KBM-7 (cell line): ENCODE data around the gene CLCA1.
"Not testable (repeated sequence)": the region's sequence is repeated elsewhere in the genome, so short reads cannot be mapped to it uniquely, and the experiment has no call there.

Experiments
- DNase-seq: peaks from one replicate; pipeline ENCODE4 v3.0.0-alpha.2; 2015
- in situ Hi-C: fragments of 300-500 bp; cut with MboI; formaldehyde crosslinking; loops from 2 replicates; pipeline ENCODE4 v1.14.3; 2020; ENCODE audit warnings: low sequenced_read_pairs, low pct_unique_long_range_greater_than_20kb, mixed read lengths

CLCA1 gene

DNA sequence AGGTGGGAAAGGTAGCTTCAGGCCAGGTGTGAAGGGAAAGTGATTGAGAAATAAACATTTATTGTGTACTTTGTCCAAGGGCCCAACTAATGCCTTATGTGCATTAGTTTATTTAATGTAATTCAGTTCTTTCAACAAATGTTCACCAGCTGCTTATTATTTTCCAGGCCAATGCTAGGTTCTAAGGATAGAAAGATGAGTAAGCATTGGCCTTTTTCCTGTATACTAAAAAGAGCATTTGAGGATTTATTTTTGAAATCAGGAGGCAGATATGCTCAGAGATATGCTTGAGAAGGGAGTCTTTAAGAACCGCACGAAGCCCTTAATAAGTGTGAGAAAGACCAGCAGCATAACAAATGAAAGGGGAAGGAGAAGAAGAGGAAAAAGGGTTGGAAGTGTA lies 32.0 kb downstream of the CLCA1 start:
- DNase-seq: no peak
- in situ Hi-C loops: no loop called here

DNA sequence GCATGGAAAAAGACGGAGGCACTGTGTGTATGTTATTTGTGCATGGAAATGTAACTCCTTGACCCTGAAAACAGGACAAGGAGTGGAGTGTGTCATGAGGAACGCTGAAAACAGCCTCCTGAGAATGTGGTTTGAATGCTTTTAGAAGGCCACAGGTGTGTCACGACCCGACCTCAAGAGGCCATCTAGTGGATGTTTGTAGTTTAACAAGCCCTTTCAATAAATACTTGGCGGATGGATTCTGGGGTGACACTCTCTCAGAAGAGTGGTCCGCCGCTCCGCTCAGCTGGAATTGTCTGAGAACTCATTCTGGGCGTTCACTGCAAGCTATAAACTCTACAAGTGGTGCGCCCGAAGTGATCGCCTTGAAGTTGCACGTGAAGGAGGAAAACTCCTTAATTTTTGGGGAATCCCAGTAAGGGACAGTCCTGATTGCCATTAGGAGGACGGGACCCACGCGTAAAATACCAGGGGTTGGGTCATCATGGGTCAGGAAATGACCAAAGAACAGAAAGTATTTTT lies 33.5 kb downstream of the CLCA1 start:
- peak; percentile 85 for DNase-seq
- in situ Hi-C loops: not testable (repeated sequence)

DNA sequence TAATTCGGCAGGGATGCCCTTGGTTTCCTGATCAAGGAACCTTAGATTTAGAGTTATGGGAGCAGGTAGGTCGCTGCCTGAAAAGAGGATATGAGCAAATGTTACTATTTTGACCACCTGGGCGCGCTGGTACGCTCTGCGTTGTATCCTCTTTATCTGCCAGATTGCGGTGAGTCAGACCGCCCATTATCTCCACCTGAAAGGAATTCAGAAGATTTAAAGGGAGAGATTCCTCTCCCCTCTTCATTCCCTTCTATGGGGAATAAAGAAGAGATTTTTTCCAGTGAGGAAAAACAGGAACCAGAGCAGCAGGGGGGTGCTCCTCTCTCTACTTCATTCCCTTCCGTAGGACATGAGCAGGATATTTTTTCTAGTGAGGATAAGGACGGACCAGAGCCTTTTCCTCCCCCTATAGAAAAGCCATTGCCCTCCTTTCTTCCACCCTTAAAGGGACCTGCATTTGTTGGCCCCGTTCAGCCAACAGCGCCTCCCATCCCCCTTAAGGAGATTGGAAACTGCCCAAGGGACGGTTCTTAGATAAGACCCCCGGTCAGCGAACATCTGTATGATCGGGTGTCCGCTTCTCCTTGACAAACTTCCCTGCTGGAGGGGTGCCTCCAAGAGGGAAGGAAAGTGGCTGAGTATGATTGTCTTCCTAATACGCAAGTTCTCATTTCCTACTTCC lies 34.1 kb downstream of the CLCA1 start:
- in situ Hi-C loops: no loop called here
- peak; percentile 46 for DNase-seq

DNA sequence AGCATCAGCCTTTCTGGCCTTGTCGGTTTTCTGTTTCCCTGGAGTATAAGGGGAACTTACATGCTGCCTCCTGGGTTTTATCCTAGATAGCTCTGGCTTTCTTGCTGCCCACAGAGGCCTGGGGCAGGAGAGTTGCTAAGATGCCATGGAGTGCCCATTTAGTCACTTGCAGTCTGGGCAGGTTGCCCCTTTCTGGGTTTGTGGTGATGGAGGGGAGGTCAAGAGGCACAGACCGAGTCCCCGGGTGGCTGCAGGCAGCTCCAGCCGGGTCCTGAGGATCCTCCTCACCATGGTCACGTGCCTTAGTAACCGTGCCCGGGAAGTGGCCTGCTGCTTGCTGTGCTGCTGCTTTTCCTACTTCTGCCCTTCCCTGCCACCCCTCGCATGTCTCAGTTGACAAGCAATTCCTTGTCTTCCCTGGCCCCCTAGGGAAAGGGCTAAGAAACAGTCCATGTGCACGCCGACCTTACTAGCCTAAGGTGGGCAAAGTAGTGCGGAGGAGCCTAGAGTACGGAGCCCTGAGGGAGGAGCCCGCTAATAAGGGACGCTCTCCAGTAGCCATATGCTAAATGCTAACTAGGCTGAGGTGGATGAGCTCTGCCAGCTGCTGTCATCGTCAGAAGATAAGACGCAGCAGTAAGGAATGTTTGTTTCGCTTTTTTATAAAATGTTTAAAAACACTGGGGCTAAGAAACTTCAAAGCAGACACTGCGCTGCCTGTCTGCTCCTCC lies 34.8 kb downstream of the CLCA1 start:
- in situ Hi-C loops: no loop called here
- no peak for DNase-seq

DNA sequence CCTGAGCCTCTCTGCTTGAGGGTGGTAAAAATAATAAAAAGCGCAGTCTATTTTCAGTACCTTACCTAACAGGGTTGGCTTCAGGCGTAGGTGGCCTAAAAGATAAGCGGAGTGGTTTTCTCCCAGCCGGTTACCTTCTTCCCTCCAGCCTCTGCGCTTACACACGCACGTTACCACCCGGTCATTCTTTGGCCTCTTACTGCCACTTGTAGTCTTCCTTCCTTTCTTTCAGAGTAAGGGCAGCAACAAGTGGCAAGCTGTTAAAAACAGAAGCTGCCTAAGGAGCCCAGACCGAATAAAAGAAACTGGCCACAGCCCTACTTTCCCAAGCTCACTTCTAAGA lies 35.4 kb downstream of the CLCA1 start:
- in situ Hi-C loops: no loop called here
- no peak for DNase-seq

DNA sequence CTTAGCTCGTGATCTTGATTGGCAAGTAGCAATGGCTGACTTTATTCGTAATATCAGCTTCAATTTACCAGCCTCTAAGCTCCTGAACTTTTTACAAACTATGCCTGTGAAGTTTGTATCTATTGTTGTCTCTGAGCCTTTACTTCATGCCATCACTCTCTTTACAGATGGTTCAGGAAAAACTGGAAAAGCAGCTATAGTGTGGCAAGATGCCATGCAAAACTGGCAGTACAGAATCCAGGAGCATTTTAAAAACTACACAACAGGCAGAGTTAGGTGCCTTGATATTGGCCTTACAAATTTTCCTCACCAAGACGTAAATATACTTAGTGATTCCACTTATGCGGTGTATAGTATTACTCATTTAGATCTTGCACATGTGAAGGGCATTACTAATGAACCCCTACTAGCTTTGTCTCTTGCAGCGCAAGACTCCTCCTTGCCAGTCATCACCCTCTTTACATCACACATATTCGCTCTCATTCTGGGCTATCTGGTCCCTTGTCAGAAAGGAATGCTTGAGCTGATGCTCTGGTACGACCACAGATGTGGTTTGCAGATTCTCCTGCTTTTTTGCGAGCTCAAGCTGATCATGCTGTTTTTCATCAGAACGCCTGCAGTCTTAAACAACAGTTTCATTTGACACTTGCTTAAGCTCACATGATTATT lies 36.3 kb downstream of the CLCA1 start:
- DNase-seq: no peak
- in situ Hi-C loops: no loop called here

DNA sequence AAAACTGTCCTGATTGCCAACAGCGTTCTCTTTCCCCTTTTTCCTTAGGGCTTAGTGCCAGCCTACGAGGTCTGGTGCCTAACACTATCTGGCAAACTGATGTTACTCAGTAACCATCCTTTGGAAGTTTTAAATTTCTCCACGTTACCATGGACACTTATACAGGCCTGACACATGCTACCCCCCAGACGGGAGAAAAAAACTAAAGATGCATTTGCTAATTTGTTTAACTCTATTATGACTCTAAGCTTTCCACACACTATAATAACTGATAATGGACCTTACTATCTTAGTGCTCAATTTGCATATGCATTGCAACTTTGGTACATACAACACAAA lies 36.8 kb downstream of the CLCA1 start:
- in situ Hi-C loops: no loop called here
- DNase-seq: no peak

DNA sequence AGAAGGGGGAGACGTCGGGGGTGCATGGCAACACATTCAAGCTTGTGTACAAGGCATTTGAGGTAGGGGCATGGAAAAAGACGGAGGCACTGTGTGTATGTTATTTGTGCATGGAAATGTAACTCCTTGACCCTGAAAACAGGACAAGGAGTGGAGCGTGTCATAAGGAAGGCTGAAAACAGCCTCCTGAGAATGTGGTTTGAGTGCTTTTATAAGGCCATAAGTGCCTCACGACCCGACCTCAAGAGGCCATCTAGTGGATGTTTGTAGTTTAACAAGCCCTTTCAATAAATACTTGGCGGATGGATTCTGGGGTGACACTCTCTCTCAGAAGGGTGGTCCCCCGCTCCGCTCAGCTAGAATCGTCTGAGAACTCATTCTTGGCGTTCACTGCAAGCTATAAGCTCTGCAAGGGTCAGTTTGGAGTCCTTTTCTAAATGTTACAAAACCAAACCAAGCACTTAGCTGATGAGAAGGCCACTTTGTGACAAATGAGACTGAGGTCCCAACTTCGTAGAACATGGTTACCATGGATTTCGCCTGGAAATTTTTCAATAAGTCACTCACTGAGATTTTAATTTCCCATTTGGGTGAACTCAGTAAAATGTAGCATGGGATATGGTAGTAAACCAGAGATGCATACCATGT lies 39.3 kb downstream of the CLCA1 start:
- in situ Hi-C loops: no loop called here
- peak; percentile 60 for DNase-seq

DNA sequence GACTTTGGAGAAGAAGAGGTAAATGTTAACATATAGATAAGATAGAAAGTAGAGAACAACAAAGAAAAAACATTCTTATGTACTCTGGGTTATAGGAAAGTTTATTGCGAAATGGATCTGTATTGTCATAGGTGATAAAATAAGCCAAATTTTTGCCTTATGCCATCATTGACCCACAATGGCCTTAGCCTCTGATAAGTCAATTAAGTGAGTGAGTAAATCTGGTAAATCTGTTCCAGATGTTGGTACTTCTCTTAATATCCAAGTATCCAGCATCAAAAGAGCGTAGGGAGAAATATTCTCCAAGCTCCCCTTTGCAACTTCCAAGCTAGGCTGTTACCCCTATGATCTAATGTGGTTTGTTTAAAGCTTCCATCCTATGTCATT lies 39.8 kb downstream of the CLCA1 start:
- DNase-seq: no peak
- in situ Hi-C loops: no loop called here

DNA sequence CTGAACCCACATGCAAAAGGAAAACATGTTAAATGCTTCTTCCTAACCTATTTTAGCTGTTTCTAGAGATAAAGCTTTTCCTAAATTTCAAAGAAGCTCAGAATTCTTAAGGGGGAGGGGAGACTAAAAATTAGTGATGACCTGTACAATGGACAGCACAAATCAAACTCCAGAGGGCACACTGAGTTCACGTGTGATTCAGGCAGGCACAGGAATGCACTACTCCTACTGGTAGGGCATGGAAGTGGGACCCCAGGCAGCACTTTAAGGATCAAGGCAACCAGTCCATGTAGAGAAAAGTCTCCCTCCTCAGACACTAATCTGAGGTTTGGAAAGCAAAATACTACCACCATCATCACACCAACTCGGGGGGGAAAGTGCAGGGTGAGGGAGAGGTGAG lies 46.9 kb downstream of the CLCA1 start:
- DNase-seq: peak; percentile 45
- in situ Hi-C loops: no loop called here

DNA sequence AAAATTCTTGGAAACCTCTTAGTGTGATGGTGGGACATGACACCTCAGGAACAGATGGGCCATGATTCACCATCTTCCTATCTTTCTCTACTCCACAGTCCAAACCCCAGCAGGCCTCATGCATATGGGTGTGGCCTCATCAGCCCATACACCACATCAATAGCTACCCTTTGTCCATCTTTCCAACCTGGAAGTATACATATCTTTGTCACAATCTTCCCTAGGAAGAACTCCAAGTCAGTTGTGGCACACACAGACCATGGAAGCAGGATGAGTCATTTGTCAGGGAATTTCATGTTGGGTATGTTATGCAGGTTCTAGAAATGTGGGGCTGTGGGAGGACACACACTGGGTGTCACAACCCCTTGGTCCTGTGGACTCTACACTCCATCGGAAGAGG lies 47.6 kb downstream of the CLCA1 start:
- in situ Hi-C loops: no loop called here
- no peak for DNase-seq

DNA sequence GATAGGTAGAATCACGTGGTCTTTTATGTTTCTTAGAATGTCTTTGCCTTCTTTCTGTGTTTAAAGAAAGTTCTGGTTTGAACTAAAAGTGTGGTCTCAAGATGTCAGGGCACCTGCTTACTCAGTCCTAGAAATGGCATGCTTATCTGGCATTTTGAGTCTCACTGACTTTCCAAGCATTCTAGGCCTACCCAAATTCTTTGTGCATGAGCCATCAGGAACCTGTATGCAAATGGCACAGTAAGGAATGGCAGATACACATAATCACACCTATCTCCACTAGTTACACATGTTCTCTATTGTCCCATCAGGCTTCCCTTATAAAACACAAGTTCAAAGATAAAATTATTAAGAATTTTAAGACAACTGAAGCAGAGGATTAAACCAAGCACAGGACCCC lies 48.6 kb downstream of the CLCA1 start:
- in situ Hi-C loops: no loop called here
- DNase-seq: no peak

DNA sequence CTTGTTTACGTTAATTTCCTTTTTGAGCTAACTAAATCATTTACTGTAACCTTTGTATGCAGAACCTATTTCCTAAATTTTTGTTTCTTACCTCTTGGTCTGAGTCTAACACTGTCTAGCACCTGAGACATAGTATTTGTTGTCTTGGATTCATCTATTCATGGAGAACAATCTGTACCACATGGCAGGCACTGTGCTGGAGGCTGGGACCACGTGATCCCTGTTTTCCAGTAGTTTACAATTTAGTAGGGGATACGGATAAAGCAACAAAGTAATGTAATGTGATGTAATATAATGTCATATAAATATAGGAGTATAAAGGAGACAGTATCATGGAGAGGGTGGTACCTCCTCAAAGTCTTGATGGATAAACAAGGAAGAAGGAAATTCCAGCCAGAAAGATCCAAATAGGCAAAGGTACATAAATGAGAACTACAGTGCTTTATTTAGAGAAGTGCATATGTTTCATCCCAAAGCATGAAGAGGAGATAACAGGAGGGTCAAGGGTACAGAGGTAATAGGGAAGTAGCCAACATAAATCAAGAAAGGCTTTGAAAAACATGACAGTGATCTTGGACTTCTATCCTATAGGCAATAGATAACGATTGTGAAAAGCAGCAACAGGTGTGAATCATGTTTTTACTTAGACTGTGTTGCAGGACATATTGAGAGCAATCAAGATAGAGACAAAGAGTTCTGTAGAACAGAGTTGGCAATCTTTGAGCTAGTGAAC lies 52.2 kb downstream of the CLCA1 start:
- in situ Hi-C loops: no loop called here
- no peak for DNase-seq

DNA sequence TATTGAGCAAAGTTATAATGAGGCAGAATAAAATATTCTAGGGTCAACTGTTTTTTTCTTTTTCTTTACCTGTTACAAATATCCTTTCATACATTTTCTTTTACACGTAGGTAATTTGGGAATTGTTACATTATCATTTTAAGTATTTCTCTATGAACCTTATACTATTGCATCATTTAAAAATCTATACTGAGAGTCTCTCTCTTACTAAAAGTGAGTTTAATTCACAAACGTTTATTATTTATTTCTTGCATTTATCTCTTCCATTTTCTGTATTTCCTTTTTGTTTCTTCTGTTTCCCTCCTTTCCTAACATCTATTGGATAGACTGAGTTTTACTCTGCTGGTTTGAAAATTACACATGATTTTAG lies 52.8 kb downstream of the CLCA1 start:
- in situ Hi-C loops: no loop called here
- no peak for DNase-seq

DNA sequence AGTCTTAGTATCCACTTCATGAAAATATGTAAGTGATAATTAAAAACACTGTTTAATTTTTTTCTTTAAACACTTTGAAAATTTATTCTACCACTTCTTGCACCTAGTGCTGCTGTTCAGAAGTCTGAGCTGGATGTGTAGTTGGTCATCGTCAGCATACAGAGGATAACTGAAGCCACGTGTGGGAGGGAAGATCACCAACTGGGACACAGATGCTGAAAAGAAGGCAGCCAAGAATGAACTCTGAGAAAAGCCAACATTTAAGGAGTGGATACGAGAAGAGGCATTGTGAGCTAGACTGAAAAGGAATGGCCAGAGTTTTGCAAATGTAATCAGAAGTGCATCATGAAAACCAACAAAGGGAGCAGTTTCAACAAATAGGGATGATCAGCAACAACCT lies 53.5 kb downstream of the CLCA1 start:
- no peak for DNase-seq
- in situ Hi-C loops: no loop called here

DNA sequence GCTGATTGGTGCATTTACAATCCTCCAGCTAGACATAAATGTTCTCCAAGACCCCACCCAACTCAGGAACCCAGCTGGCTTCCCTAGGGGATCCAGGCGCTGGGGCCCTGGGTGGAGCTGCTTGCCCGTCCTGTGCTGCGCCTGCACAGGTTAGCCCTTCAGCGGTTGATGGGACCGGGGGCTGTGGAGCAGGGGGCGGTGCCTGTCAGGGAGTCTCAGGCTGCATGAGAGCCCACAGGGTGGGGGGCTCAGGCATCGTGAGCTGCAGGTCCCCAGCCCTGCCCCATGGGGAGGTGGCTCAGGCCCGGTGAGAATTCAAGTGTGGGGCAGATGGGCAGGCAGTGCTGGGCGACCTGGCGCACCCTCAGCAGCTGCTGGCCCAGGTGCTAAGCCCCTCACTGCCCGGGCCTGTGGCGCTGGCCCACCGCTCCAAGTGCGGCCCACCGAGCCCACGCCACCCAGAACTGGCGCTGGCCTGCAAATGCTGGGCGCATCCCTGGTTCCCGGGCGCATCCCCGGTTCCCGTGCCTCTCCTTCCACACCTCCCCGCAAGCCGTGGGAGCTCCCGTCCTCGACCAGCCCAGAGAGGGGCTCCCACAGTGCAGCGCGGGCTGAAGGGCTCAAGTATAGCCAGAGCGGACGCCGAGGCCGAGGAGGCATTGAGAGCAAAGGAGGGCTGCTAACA lies 55.1 kb downstream of the CLCA1 start:
- in situ Hi-C loops: no loop called here
- DNase-seq: no peak

DNA sequence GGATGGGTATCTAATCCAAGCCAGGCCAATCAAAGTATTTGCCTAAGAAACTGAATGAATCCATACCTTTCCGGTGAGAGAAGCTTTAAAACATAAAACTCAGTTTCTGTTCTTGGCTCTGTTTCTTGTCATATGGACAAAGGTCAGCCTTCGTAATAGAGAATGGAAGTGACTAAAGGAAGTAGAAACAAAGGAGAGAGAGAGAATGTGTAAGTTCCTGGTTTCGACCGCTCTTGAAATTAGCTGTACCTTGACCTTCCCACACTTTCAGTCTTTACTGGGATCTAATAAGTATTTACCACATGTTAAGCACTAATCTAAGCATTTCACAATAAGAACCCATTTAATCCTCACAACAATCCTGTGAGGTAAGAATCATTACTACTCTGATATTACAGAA lies 58.6 kb downstream of the CLCA1 start:
- DNase-seq: no peak
- in situ Hi-C loops: no loop called here

DNA sequence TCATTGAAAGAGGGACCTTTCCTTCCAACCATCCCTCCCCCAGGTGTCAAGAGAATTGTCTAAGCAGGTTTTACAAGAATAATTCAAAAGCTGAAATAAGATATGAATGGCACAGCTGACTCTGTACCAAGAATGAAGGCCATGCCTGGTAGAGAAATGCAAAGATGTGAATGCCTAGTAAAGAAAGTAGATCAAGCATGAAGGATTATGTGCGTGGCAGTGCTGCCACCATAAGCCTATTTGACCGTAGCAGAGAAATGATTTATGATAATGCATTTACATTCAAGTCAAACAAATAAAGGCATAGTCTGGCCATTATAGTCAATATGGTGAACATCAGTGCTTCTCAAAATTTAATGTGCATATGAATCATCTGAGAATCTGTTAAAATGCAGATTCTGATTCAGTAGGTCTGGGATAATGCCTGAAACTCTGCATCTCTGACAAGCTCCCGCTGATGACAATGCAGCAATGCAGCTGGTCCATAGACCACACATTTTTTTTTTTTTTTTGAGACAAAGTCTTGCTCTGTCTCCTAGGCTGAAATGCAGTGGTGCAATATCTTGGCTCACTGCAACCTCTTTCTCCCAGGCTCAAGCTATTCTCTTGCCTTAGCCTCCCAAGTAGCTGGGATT lies 61.6 kb downstream of the CLCA1 start:
- in situ Hi-C loops: no loop called here

More for the DNA sequence above, 61.6 kb downstream of the CLCA1 start:
- DNase-seq: no peak
